HG03135 (cell line): ENCODE measurements around the gene PRR20B.
"Not testable (repeated sequence)": the region's sequence is repeated elsewhere in the genome, so short reads cannot be mapped to it uniquely, and the experiment has no call there.

Source experiments
- ATAC-seq: cut with Tn5 transposase; IDR thresholded peaks from one replicate; pipeline ENCODE4 v1.9.1; 2021; ENCODE audit warnings: mild to moderate bottlenecking, moderate library complexity; ENCODE audit not compliant: unreplicated experiment

Gene PRR20B

DNA sequence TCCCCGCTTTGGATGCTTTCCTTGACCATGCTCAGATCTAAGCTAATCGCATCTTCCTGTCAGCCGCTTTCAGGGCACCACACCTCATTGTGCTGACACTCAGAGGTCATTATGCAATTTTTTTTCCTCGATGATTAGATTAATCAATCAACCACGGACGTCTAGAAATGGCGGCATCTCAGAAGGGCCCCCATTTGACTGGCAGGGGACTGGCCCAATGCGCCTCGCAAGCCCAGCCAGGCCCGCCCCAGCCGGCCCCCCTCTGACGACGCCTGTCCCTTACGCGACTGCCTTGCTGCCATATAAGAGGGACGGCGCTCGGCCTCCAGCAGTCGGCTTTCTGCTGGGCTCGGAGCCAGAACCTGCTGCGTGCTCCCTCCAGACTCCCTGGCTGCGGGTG, at the start of gene PRR20B:
TSS of gene PRR20B (plus strand) at position 301 of the 400 bp plus-strand sequence. CDS start 387 bp downstream, outside the sequence.
- ATAC-seq, result not testable (repeated sequence)

DNA sequence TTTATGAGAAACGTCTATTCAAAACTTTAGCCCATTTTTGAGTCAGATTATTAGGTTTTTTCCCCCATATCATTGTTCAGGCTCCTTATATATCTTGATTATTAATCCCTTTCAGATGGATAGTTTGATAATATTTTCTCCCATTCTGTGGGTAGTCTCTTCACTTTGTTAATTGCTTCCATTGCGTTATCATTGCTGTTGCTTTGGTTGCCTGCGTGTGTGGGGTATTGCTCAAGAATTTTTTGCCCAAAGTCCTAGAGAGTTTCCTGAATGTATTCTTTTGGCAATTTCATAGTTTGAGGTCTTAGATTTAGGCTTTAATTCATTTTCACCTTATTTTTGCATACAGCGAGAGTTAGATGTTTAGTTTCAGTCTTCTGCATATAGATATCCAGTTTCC, 32.3 kb upstream of the PRR20B start:
- ATAC-seq, result no peak

DNA sequence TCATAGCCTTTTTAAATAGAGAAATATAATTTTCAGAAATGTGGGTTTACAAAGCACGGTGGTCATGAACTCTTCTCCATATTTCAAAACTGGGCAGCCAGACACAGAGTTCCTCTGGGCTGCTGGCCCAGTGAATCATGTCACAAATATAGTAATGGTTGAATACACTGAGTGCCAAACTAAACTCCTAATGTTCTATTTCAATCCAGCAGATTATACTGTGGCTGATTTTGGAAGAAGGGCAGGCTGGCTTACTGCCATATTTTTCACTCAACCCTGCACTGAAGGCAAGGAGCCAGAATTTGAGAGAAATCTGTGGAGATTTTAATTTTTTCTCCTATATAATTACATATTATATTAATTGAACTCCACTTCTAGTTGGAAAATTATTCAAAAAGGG, 23.6 kb upstream of the PRR20B start:
- no peak for ATAC-seq

DNA sequence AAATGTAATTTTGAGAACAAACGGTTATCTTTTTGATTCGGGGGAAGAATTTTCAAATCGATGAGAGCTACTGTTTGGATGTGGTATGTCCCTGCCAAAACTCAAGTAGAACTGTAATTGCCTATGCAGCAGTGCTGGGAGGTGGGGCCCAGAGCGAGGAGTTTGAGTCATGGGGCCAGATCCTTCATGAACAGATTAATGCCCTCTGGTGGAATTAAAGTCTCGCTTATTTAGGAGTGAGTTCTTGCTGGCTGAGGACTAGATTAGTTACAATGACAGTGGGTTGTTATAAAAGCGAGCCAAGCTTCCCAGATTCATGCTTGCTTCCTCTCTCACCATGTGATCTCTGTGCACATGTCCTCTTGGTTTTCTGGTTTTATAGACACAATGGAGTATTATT, 18.4 kb upstream of the PRR20B start:
- ATAC-seq, result no peak

GRCh38 chr13:57136093-57136492, 11.2 kb upstream of the PRR20B start:
- ATAC-seq, result no peak

DNA sequence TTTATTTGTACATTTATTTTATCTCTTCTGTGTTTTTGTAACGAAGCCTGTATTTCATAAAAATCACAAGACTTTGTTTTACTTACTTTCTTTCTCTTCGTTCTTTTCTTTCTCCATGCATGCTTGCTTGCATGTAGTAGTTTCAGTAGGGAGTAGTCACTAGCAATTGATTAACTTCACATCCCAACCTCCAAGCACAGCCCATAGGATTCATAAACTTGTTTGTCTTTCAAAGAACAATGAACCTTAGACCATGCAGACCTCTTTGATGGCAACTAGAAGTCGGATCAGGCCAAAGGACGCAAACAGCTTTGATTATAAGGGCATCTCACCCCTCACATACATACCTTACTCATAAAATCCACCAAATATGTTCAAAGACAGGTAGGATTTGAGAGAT, 9.7 kb upstream of the PRR20B start:
- no peak for ATAC-seq

- ATAC-seq, result no peak
Observed at GRCh38 chr13:57138988-57139387, 8.3 kb upstream of the PRR20B start.

GRCh38 chr13:57139781-57140180, 7.5 kb upstream of the PRR20B start:
- ATAC-seq, result not testable (repeated sequence)

GRCh38 chr13:57140235-57140968, 6.9 kb upstream of the PRR20B start, which contains the start of gene PRR20A:
TSS of gene PRR20A (plus strand) at chr13:57140918. CDS start at chr13:57141305, 387 bp downstream.
- ATAC-seq, result not testable (repeated sequence)

GRCh38 chr13:57148106-57148505, 818 bp downstream of the PRR20B start:
- ATAC-seq, result not testable (repeated sequence)

DNA sequence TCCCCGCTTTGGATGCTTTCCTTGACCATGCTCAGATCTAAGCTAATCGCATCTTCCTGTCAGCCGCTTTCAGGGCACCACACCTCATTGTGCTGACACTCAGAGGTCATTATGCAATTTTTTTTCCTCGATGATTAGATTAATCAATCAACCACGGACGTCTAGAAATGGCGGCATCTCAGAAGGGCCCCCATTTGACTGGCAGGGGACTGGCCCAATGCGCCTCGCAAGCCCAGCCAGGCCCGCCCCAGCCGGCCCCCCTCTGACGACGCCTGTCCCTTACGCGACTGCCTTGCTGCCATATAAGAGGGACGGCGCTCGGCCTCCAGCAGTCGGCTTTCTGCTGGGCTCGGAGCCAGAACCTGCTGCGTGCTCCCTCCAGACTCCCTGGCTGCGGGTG, 6.5 kb downstream of the PRR20B start, which contains the start of gene PRR20C:
TSS of gene PRR20C (plus strand) at position 301 of the 400 bp plus-strand sequence. CDS start 387 bp downstream, outside the sequence.
- ATAC-seq, result not testable (repeated sequence)

- not testable (repeated sequence) for ATAC-seq
Observed at GRCh38 chr13:57160332-57160731, 13.0 kb downstream of the PRR20B start, which contains the start of gene PRR20D. TSS of gene PRR20D (plus strand) at chr13:57160632. CDS start at chr13:57161019, 387 bp downstream.

- not testable (repeated sequence) for ATAC-seq
Observed at GRCh38 chr13:57166897-57167296, 19.6 kb downstream of the PRR20B start, which contains the start of gene PRR20E. TSS of gene PRR20E (plus strand) at chr13:57167197. CDS start at chr13:57167584, 387 bp downstream.

GRCh38 chr13:57191667-57192066, 44.4 kb downstream of the PRR20B start:
- ATAC-seq, result no peak
